Mesenchymal stem cell (in vitro differentiated cells and primary cell): ENCODE measurements around the gene DHX34.
"Not testable (repeated sequence)": the region's sequence is repeated elsewhere in the genome, so short reads cannot be mapped to it uniquely, and the experiment has no call there.

Experiments
- DNase-seq: peaks from one replicate; pipeline ENCODE4 v3.0.0-alpha.2; 2013
- H2AFZ ChIP-seq: one replicate; pipeline ENCODE4 v1.6.1; 2013; ENCODE audit warnings: low read depth, mild to moderate bottlenecking, control low read depth, inconsistent platforms, low read length, moderate library complexity
- H2AK5ac ChIP-seq: 2 replicates; pipeline ENCODE4 v1.6.1; 2013; ENCODE audit warnings: low read length, moderate library complexity, mild to moderate bottlenecking, inconsistent platforms; ENCODE audit not compliant: severe bottlenecking
- H2BK120ac ChIP-seq: one replicate; pipeline ENCODE4 v1.6.1; 2013; ENCODE audit warnings: low read depth, mild to moderate bottlenecking, inconsistent platforms, low read length, moderate library complexity
- H2BK12ac ChIP-seq, 2 experiments: one replicate each; pipeline ENCODE4 v1.6.1; 2013; ENCODE audit warnings: inconsistent platforms in 2 of 2, low read length in 2 of 2, mild to moderate bottlenecking in 2 of 2, moderate library complexity in 2 of 2, control low read depth in 1 of 2
- H2BK15ac ChIP-seq: one replicate; pipeline ENCODE4 v1.6.1; 2013; ENCODE audit warnings: mild to moderate bottlenecking, low read depth, inconsistent platforms; ENCODE audit not compliant: poor library complexity, severe bottlenecking
- H2BK5ac ChIP-seq: 2 replicates; pipeline ENCODE4 v1.6.1; 2013; ENCODE audit warnings: low read depth, mild to moderate bottlenecking, low read length, control low read depth, inconsistent platforms; ENCODE audit not compliant: poor library complexity, severe bottlenecking
- H3K14ac ChIP-seq, 2 experiments: one replicate each; pipeline ENCODE4 v1.6.1; 2013; ENCODE audit warnings: inconsistent platforms in 2 of 2, low read length in 2 of 2, control low read depth in 1 of 2, mild to moderate bottlenecking in 1 of 2, moderate library complexity in 1 of 2
- H3K18ac ChIP-seq, 2 experiments: one replicate each; pipeline ENCODE4 v1.6.1; 2013; ENCODE audit warnings: inconsistent platforms in 2 of 2, low read length in 2 of 2, control low read depth in 1 of 2, low read depth in 1 of 2, mild to moderate bottlenecking in 1 of 2
- H3K23ac ChIP-seq, 2 experiments: one replicate each; pipeline ENCODE4 v1.6.1; 2013; ENCODE audit warnings: inconsistent platforms in 2 of 2, low read length in 2 of 2, mild to moderate bottlenecking in 2 of 2, moderate library complexity in 2 of 2, control low read depth in 1 of 2
- H3K27ac ChIP-seq: 2 replicates; pipeline ENCODE4 v1.5.1; 2013; ENCODE audit warnings: mild to moderate bottlenecking, moderate library complexity, low read length, control low read depth, inconsistent platforms; ENCODE audit not compliant: poor library complexity, severe bottlenecking
- H3K27me3 ChIP-seq, 2 experiments: 2 replicates each; pipeline versions ENCODE4 v1.6.1 to v1.7.0; 2013; ENCODE audit warnings: low read length in 2 of 2, mild to moderate bottlenecking in 2 of 2, moderate library complexity in 2 of 2, control low read depth in 1 of 2, inconsistent platforms in 1 of 2; ENCODE audit not compliant: control insufficient read depth in 1 of 2, insufficient read depth in 1 of 2
- H3K36me3 ChIP-seq, 2 experiments: 2 replicates each; pipeline versions ENCODE4 v1.6.1 to v1.7.0; 2013; ENCODE audit warnings: low read length in 2 of 2, control low read depth in 1 of 2, inconsistent platforms in 1 of 2, low read depth in 1 of 2, mild to moderate bottlenecking in 1 of 2; ENCODE audit not compliant: insufficient read depth in 2 of 2, control insufficient read depth in 1 of 2
- H3K4ac ChIP-seq, 2 experiments: one replicate each; pipeline ENCODE4 v1.6.1; 2013; ENCODE audit warnings: inconsistent platforms in 2 of 2, low read length in 2 of 2, mild to moderate bottlenecking in 2 of 2, moderate library complexity in 2 of 2, control low read depth in 1 of 2, low read depth in 1 of 2
- H3K4me1 ChIP-seq: 2 replicates; pipeline ENCODE4 v1.6.1; 2013; ENCODE audit warnings: low read depth, low read length, control low read depth; ENCODE audit not compliant: control insufficient read depth, insufficient read depth
- H3K4me2 ChIP-seq: 2 replicates; pipeline ENCODE4 v1.6.1; 2013; ENCODE audit warnings: low read length, mild to moderate bottlenecking, inconsistent platforms; ENCODE audit not compliant: poor library complexity, severe bottlenecking
- H3K4me3 ChIP-seq, 2 experiments: 2 replicates each; pipeline versions ENCODE4 v1.5.1 to v1.7.0; 2013; ENCODE audit warnings: low read length in 2 of 2, mild to moderate bottlenecking in 2 of 2, control low read depth in 1 of 2, low read depth in 1 of 2; ENCODE audit not compliant: insufficient read depth in 1 of 2
- H3K79me1 ChIP-seq: replicated peaks from 2 replicates; pipeline ENCODE4 v1.6.1; 2013; ENCODE audit warnings: mild to moderate bottlenecking, control low read depth, low read length, inconsistent platforms; ENCODE audit not compliant: poor library complexity, severe bottlenecking
- H3K9ac ChIP-seq: 2 replicates; pipeline ENCODE4 v1.7.0; 2013; ENCODE audit warnings: mild to moderate bottlenecking, low read length, moderate library complexity
- H3K9me3 ChIP-seq: 2 replicates; pipeline ENCODE4 v1.7.0; 2013; ENCODE audit warnings: mild to moderate bottlenecking, low read length; ENCODE audit not compliant: control insufficient read depth
- H4K8ac ChIP-seq: one replicate; pipeline ENCODE4 v1.6.1; 2013; ENCODE audit warnings: inconsistent platforms, mild to moderate bottlenecking, low read length, moderate library complexity
- H4K91ac ChIP-seq: one replicate; pipeline ENCODE4 v1.6.1; 2013; ENCODE audit warnings: mild to moderate bottlenecking, low read length, inconsistent platforms
- WGBS: methylation state at CpG from one replicate; pipeline ENCODE4 v1.1.7; 2013; ENCODE audit warnings: mixed read lengths; 5-methylcytosine and 5-hydroxymethylcytosine counted together

The DHX34 gene

DNA sequence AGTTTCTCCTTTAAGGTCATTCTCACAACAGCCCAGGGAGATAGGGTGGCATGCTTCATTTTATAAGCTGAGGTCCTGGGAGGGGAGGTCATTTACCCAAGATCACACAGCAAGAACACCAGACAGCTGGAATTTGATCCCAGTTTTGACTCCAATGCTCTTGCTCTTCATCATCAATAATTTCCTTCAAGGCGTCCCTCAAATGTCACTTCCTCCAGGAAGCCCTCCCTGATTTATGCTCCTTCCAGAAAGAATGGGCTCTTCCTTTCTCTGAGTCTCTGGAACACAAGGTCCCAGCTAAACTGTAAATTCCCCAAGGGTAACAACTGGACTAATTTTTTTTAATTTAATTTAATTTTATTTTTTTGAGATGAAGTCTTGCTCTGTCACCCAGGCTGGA is 4.7 kb upstream of the DHX34 start:
- Histone ChIP-seq H2BK15ac (no peak overlapping the region), H4K91ac (no peak overlapping the region), H2AFZ (no peak overlapping the region), H3K9ac (no peak overlapping the region), H3K27me3 (peaks cover 7% of the 10 kb centered on the region in 2 experiments), H3K79me1 (peaks cover 2% of the 10 kb centered on the region), H3K36me3 (no peaks in the 10 kb centered on the region), H3K4me2 (no peak overlapping the region), H3K4me1 (no peaks in the 10 kb centered on the region), H3K23ac (no peak overlapping the region), H3K14ac (no peak overlapping the region), H2BK12ac (no peak overlapping the region), H2BK5ac (no peak overlapping the region), H3K4me3 (no peak overlapping the region), H4K8ac (no peak overlapping the region), H3K4ac (no peak overlapping the region), H3K18ac (no peak overlapping the region), H3K9me3 (no peaks in the 10 kb centered on the region), H2BK120ac (no peak overlapping the region), H3K27ac (no peak overlapping the region), H2AK5ac (no peak overlapping the region)
- 88% methylated on average over 1 of the region's 1 CpG for WGBS
- DNase-seq = no peak

DNA sequence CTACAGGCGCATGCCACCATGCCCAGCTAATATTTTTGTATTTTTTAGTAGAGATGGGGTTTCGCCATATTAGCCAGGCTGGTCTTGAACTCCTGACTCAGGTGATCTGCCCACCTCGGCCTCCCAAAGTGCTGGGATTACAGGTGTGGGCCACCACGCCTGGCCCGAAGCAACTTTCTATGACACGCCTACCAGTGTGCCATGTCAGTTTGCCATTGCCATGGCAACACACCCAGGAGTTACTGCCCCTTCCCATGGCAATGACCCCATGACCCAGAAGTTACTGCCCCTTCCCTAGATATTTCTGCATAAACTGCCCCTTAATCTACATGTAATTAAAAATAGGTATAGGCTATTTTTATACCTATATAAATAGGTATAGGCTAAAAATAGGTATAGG is 3.1 kb upstream of the DHX34 start:
- not testable (repeated sequence) for H3K4me2 ChIP-seq, H3K18ac ChIP-seq, H4K8ac ChIP-seq, H2AK5ac ChIP-seq, H2BK12ac ChIP-seq, H3K79me1 ChIP-seq, H3K14ac ChIP-seq, H2BK15ac ChIP-seq, H2BK5ac ChIP-seq, H3K27ac ChIP-seq, H3K4me1 ChIP-seq, H3K27me3 ChIP-seq, H3K9me3 ChIP-seq, DNase-seq, H3K4me3 ChIP-seq, H3K9ac ChIP-seq, H3K4ac ChIP-seq, H4K91ac ChIP-seq, H2AFZ ChIP-seq, H3K36me3 ChIP-seq, H3K23ac ChIP-seq, H2BK120ac ChIP-seq
- 96% methylated on average over 6 of the region's 6 CpGs for WGBS

DNA sequence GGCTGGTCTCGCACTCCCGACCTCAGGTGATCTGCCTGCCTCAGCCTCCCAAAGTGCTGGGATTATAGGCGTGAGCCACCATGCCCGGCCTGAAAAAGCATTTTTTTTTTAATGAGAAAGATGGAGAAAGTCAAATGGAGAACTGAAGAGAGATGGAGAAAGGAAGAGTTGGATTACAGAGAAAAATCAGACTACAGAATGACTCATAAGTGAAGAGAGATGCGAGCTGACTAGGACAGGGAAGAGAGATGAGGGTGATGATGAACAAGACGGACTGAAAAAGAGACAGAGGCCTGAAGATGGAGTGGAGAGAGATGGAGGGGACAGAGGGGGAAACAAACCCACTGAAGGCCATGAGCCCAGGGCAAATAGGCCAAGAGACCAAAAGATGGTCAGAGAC is 1.5 kb downstream of the DHX34 start:
- Histone ChIP-seq H4K8ac (no peak overlapping the region), H3K23ac (no peak overlapping the region), H3K4me3 (no peak overlapping the region), H3K18ac (no peak overlapping the region), H2AK5ac (no peak overlapping the region), H3K27ac (no peak overlapping the region), H3K27me3 (no peaks in the 10 kb centered on the region), H3K14ac (no peak overlapping the region), H3K79me1 (peaks cover 38% of the 10 kb centered on the region), H3K9ac (no peak overlapping the region), H2BK12ac (no peak overlapping the region), H3K9me3 (no peaks in the 10 kb centered on the region), H2BK15ac (no peak overlapping the region), H3K4me1 (peaks cover 3% of the 10 kb centered on the region), H4K91ac (no peak overlapping the region), H3K4ac (no peak overlapping the region), H2AFZ (no peak overlapping the region), H2BK5ac (no peak overlapping the region), H2BK120ac (no peak overlapping the region), H3K4me2 (no peak overlapping the region), H3K36me3 (peaks cover 27 to 40% of the 10 kb centered on the region in 2 experiments)
- WGBS = 88% methylated on average over 6 of the region's 6 CpGs
- DNase-seq = no peak

DNA sequence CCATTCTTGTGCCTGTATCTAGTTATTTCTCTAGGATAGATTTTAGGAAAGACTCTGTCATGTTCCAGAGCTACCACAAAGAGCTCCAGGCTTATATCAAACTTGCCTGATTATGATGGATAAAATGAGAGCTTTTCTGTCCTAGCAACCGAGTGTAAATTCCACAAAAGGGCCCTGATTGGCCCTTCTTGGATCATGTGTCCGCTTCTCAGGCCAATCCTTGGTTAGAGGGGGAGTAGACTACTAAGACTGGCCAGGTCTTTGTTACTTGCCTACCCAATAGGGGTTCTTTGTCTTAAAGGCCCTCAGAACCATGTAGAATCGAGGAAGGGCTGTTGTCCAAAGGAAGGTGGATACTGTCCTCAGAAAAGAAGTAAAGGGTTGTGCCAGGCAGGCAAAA is 2.4 kb downstream of the DHX34 start:
- H3K18ac ChIP-seq = no peak overlapping the region
- H3K27ac ChIP-seq = no peak overlapping the region
- no peak overlapping the region for H3K14ac ChIP-seq
- no peak overlapping the region for H3K4me2 ChIP-seq
- H3K79me1 ChIP-seq = peaks cover 38% of the 10 kb centered on the region
- H3K9ac ChIP-seq = no peak overlapping the region
- peak; percentile 53 for DNase-seq
- peaks cover 35 to 49% of the 10 kb centered on the region in 2 experiments for H3K36me3 ChIP-seq
- H3K23ac ChIP-seq = no peak overlapping the region
- H2AFZ ChIP-seq = no peak overlapping the region
- no peak overlapping the region for H3K4me3 ChIP-seq
- no peaks in the 10 kb centered on the region for H3K27me3 ChIP-seq
- no peaks in the 10 kb centered on the region for H3K9me3 ChIP-seq
- H3K4me1 ChIP-seq = peaks cover 3% of the 10 kb centered on the region
- no peak overlapping the region for H2BK120ac ChIP-seq
- no peak overlapping the region for H2AK5ac ChIP-seq
- 88% methylated on average over 3 of the region's 3 CpGs for WGBS
- H4K8ac ChIP-seq = no peak overlapping the region
- H2BK12ac ChIP-seq = no peak overlapping the region
- H2BK5ac ChIP-seq = no peak overlapping the region
- no peak overlapping the region for H2BK15ac ChIP-seq
- H3K4ac ChIP-seq = no peak overlapping the region
- no peak overlapping the region for H4K91ac ChIP-seq
